Measurements from ENCODE around the gene AGMAT.

DNA sequence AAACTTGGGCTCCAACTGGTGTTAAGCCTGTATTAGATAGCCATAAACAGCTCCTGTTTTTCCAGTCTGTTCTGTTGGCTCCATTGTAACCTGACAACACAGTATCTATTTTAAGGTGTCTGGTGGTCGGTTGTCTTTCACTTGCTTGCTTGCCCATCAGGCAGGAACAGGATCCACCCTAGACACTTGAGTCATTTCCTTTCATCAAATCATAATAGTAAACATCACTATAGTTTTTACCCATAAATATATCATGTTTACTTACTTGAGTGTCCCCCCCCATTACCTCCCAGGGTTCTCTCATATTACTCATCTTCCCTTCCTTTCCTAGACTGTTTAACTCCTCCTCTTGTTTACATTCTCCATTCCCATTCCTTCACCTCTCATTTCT is 35.3 kb upstream of the AGMAT start:
- TF ChIP-seq EZH2 (IDR thresholded peaks at IDR 0.05; ENCODE audit: insufficient read depth, poor library complexity, severe bottlenecking) (no peak), EZH2phosphoT487 (IDR thresholded peaks at IDR 0.05; ENCODE audit: insufficient read depth, low read depth) (no peak)
